ENCODE results near the gene ASB4.

DNA sequence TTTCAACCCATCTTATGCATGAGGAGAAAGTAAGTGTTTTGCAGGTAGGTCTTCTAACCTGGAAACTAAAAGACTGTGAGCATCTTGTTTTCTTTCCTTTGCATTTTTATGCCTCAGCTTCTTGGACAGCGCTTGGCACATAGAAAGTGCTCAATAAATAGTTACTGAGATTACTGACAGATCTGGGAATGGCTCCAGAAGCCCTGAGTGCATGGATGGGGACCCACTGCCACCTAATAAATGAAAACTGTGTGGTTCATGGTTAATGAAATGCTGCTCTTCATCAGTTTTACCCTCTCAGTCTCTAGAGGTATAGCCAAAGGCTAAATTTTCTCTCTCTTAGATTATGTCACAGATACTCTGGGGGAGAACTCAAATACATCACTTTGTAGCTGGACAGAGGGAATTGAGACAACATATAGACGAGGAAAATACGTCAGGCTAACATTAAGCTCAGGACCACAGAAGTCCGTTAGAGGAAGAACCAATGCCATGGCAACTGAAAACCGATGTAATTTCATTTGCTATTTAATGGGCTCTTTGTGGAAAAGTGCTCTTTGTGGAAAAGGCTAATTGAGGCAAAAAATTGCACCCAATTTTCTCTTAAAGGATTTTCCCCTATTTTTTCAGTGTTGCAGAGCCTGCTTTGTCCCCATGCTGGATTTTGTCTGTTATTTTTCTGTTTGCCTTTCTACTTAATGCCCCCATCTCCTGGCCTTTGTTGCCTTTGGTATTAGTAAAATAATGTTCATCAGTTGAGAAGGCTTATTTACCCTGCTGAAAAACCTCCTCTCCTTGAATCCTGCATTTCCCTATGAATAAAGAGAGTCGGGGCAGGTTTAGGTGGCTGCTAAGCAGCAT, 17.8 kb downstream of the ASB4 start:
- TF ChIP-seq CTCF (IDR thresholded peaks at IDR 0.05) (no peak), POLR2A (IDR thresholded peaks at IDR 0.05) (no peak)

Data from heart left ventricle (tissue), 13 donors.